Stimulated activated CD4-positive, alpha-beta T cell treated with anti-CD3 and anti-CD28 coated beads, Interleukin-1b, Interleukin-23, amount 100 ng/mL, for 24 hours (primary cell): ENCODE results near the gene TBC1D14.

ENCODE experiments used
- DNase-seq, 4 experiments: peaks; one replicate each; pipeline ENCODE4 v3.0.0-alpha.2; 2020; ENCODE audit warnings: low read depth in 4 of 4, low spot score in 1 of 4

TBC1D14 gene

GRCh38 chr4:7054106-7054880 lies 144.7 kb downstream of the TBC1D14 start:
- DNase-seq: no peak

GRCh38 chr4:7055111-7055989 lies 145.7 kb downstream of the TBC1D14 start:
- DNase-seq: no peak

DNA sequence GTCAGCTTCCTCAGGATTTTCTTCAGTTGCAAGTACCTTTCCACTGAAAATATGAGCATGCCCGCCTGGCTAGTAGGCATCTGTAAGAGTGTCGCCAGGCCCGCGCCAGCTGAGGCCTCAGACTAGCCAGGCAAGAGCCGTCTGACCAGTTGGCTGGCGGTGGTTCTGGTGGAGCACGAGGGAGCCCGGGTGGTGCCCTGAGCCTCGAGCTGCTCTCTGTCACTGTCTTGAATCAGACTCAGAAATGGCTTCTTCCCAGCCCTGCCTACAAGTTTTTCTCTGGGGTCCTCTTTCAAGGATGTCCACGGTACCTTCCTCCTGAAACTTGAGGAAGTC lies 146.3 kb downstream of the TBC1D14 start:
- no peak for DNase-seq

DNA sequence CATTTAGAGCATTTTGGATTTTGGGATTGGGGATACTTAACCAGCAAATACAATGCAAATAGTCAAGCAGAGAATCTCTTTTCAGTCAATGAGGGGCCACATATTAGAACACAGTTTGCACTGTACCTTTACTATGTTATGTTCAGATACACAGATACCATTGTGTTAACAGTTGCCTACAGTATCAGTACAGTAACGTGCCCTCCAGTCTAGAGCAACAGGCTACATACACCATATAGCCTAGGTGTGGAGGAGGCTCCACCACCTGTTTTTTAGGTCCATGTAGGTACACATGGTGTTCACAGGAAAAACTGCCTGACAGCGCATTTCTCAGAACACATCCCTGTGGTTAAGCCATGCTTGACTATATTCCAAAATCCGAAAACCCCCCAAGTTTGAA lies 149.2 kb downstream of the TBC1D14 start:
- DNase-seq: no peak

DNA sequence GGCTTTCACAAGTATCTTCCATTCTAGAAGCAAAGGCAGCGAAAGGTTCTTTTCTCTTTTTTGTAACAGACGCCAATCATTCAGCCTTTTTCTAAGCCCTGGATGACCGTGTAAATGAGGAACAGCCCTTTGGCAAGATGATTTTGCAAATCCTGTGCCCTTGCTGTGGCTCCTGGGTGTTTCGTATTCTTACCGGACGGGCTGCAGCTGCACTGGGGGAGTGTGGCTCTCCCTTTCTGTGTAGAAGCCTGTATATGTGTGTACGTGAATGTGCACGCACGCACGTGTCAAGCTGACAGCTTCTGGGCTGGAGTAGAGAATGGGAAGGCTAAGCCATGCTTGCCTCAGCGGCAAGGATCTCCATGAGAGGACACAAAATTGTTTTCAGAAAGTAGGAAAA lies 150.0 kb downstream of the TBC1D14 start:
- no peak for DNase-seq

DNA sequence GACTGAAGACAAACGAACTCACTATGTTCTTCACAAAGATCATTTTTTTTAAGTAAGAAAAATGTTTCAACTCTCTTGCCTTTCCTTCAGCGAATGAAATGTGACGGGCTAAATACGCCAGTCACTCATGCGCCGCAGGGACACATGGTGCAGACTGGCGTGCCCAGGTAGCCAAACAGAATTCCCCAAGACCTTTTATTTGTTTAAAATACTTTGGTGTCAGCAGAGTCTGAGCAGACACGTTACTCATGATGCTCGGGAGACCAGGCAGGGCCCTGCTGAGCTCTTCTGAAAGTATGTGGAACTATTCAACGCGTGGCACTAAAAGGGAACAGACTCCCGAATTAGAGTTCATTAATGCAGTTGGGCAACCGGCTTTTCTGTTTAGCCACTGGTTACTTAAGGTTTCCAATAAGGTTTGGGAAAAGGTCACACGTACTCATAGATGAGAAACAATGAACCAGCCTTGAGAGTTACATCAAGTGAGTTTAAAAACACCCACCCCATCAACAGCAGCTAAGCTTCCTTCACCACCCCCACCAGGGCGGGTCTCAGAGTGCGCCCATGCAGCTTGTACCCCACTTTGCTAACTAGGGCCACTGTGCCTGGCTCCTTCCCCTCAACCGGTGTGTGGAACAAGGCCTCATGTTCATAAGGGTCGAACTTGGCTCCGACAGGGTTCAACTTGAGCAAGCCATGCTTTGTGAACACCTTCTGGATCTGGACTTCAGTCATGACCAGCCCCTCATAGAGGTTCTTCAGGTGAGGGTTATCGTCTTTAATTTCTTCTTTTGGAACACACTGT lies 150.9 kb downstream of the TBC1D14 start:
- DNase-seq: no peak

- DNase-seq: no peak
Measured at GRCh38 chr4:7061815-7062214, 152.2 kb downstream of the TBC1D14 start.

GRCh38 chr4:7062816-7063215 lies 153.2 kb downstream of the TBC1D14 start:
- no peak for DNase-seq

GRCh38 chr4:7063362-7063761 lies 153.7 kb downstream of the TBC1D14 start:
- no peak for DNase-seq

GRCh38 chr4:7066006-7066405 lies 156.4 kb downstream of the TBC1D14 start:
- DNase-seq: no peak

DNA sequence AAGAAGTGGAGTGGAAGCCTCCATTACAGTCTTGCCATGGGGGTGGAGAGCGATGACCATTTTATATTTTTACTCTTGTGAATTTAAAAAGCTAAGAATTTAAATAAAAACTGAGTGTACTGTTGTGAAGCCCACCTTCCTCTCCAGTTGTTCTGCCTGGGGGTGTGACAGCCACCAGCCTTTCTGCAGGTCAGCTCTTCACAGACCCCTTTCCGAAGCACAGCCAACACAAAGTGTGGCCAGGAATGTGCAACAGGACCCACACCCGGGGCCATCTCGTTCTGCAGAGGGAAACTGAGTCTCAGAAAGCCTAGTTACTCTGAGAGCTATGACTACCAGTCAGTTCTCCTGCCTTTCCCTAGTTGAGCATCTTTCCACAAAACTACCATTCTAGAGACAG lies 156.9 kb downstream of the TBC1D14 start:
- no peak for DNase-seq

- DNase-seq: no peak
Measured at GRCh38 chr4:7067126-7067451, 157.5 kb downstream of the TBC1D14 start.

GRCh38 chr4:7067452-7068278 lies 158.0 kb downstream of the TBC1D14 start, which contains the start of gene GRPEL1:
Gene GRPEL1, minus strand, starts transcription at chr4:7068064. Its CDS starts 32 bp downstream, at chr4:7068032.
- DNase-seq: peak; percentile 99 to 100 (median 100)

DNA sequence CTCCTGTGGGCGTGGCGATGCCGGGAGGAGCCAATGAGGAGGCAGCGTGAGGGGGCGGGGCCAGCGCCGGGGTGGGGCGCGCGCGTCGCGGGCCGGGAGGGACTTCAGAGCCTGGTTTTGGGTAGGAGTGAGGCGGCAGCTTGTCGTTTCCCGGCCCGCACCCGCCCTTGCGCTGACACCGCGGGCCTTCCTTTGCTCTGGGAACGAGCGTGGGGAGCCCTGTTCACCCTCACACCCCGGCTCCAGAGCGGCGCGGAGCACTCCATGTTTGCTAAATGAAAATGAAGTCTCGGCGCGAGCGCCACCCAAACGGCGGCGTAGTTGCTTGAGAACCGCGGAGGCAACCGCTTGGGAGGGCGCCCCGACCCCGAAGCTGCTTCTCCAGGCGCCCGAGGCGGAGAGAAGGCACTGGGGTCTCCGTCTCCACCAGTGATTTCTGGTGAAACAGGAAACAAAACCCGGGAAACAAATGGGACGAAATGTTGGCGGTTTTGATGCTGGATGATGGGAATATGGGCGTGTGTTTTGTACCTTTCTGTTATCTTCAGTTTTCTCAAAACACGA lies 158.7 kb downstream of the TBC1D14 start:
- no peak for DNase-seq

- no peak for DNase-seq
Measured at GRCh38 chr4:7068883-7069282, 159.3 kb downstream of the TBC1D14 start.

- peak; percentile 73 to 82 (median 76) for DNase-seq
Measured at GRCh38 chr4:7070729-7071511, 161.3 kb downstream of the TBC1D14 start.

- DNase-seq: no peak
Measured at GRCh38 chr4:7073059-7073458, 163.4 kb downstream of the TBC1D14 start.

DNA sequence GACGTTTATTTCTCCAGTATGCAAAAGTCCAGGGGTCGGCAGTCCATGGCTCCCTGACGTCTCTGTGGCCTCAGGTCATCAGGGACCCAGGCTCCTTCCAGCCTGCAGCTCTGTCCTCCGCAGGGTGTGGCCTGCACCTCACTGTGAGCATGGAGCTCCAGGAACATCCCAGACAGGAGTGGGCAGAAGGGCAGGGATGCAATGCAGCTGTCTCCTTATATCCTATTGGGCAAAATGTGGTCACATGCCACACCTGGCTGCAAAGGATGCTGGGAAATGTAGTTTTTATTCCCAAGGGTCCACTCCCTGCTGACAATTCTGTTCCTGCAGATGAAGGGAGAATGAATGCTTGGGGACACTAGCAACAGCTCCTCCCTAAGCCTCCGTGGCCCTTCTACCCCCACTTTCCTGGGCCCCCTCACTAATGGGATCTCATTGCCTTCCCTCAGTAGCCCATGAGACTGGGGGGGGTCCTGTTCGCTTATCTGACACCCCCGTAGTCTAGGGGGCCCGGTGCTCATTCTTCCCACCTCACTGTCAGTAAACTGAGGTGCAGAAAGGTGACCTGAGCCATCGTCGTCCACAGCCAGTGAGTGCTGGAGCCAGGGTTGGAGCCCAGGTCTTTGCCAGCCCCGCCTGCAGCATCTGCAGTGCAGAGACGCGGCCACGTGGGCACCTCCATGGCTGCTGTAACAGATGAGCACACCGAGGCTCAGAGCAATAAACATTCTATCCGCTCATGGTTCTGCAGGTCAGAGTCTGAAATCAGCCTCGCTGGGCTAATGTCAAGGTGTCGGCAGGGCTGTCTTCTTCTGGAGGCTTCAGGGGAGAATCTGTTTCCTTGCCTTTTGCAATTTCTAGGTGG lies 164.1 kb downstream of the TBC1D14 start:
- DNase-seq: no peak

DNA sequence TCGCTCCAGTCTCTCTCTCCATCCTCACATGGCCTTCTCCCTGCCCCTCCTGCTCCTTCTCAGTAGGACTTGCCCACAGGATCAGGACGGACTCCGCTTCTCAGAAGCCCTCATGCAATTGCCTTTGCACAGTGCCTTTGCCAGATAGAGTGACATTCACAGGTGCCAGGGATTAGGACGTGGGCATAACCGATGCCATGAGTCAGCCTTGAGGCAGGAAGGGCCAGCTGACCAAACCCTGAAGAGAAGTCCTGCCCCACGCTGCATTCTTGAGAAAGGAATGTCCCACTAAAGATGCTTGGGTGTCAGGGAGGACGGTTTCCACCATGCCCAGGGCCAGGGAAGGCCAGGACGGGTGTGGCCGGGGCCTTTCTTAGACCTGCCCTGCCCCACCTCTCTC lies 164.8 kb downstream of the TBC1D14 start:
- no peak for DNase-seq
